Activated naive CD4-positive, alpha-beta T cell treated with anti-CD3 and anti-CD28 coated beads, Interleukin-2, amount 50 U/mL, for 72 hours (primary cell): ENCODE results near the gene MVB12B. TPM values are rescaled to one million over a fixed set of nuclear protein-coding genes. Genes with fewer than 3 reads are reported as not detected.

ENCODE experiments used
- ATAC-seq, 2 donors: fragments of 150-1000 bp; cut with Tn5 transposase; 2 replicates each; pipeline ENCODE4 v1.10.0; 2021; ENCODE audit warnings: mild to moderate bottlenecking in 2 of 2, moderate library complexity in 2 of 2
- DNase-seq, 2 donors: peaks; one replicate each; pipeline ENCODE4 v3.0.0; 2021 to 2022; ENCODE audit warnings: low spot score in 2 of 2
- H3K27ac Mint-ChIP-seq, 2 donors: one replicate each; pipeline ENCODE4 v1.8.0; 2022; ENCODE audit warnings: mild to moderate bottlenecking in 2 of 2, mixed read lengths in 2 of 2
- H3K36me3 Mint-ChIP-seq, 2 donors: one replicate each; pipeline ENCODE4 v1.8.0; 2022; ENCODE audit warnings: mixed read lengths in 2 of 2
- H3K9me3 Mint-ChIP-seq, 2 donors: one replicate each; pipeline ENCODE4 v1.8.0; 2022; ENCODE audit warnings: mixed read lengths in 2 of 2
- total RNA-seq, 2 donors: library from RNA; stranded (reverse); gene quantifications; one replicate each; pipeline ENCODE4 v1.2.3, GENCODE V29; 2022

MVB12B gene
- total RNA-seq, 2 donors from 2014 or later = 1.4 to 2.3 TPM

- Mint-ChIP-seq H3K9me3 (no peaks in the 10 kb centered on the region), H3K36me3 (no peaks in the 10 kb centered on the region), H3K27ac (no peak overlapping the region)
- ATAC-seq (no peak), DNase-seq (no peak)
Observed at GRCh38 chr9:126454795-126455194, 128.2 kb downstream of the MVB12B start.

DNA sequence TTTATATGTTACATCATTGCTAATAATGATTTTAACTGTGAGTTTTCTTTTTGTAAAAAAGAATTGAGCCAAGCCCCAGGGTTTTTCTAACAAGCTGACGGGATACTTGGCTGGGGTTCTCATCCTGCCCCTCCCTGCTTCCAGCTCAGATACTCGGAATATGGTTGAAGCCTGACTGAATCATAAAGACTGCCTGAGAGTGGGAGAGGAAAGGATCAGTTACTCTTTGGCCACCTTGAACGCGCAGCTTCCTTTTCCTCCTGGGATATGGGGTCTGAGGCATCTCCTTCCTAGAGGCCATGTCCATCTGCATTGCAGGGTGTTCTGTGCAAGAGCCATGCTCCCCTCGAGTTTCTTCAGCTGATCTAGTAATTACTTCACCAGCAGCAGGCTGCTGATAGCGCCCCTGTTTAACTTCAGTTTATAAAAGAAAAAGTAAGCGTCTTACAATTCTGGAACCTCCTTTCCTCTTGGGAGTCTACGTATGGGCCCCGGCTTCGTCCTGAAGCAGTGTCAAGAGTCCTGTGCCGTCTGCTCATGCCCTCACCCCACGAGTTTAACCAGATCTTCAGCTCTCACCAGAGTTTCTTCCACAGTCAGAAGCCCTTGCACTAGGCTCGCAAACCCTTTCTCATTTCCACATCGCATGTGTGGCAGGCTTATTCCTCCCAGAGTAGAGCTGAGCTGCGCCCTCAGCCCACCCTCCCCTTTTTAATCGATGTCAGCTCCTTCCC lies 130.0 kb downstream of the MVB12B start:
- Mint-ChIP-seq H3K27ac (no peak overlapping the region), H3K36me3 (no peaks in the 10 kb centered on the region), H3K9me3 (no peaks in the 10 kb centered on the region)
- ATAC-seq = no peak
- no peak for DNase-seq

GRCh38 chr9:126457175-126457547 lies 130.5 kb downstream of the MVB12B start:
- DNase-seq (no peak), ATAC-seq (no peak)
- no peak overlapping the region for H3K27ac Mint-ChIP-seq
- no peaks in the 10 kb centered on the region for H3K36me3 Mint-ChIP-seq
- H3K9me3 Mint-ChIP-seq = no peaks in the 10 kb centered on the region

- no peak for ATAC-seq
- no peak for DNase-seq
- H3K36me3 Mint-ChIP-seq = no peaks in the 10 kb centered on the region
- H3K9me3 Mint-ChIP-seq = no peaks in the 10 kb centered on the region
- no peak overlapping the region for H3K27ac Mint-ChIP-seq
Observed at GRCh38 chr9:126457890-126458289, 131.3 kb downstream of the MVB12B start.

DNA sequence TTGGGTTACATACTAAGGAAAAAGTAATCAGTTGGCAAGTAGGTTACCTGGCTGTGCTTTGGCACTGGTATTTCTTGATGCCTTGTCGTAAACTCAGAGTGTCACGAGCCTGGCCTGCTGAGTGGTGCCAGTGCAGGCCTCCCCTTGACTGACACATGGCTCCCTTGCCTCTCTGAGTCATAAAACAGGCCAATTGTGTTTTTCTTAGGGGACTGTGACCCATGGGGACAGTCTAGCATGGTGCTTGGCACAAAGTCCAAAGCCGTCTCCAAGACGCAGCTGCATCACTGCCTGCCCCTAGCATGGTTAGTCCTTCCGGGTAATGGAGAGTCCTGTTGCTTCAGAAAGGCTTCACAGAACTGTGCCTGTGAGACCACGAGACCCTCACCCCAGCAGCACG lies 132.5 kb downstream of the MVB12B start:
- ATAC-seq = no peak
- DNase-seq = no peak
- H3K9me3 Mint-ChIP-seq = no peaks in the 10 kb centered on the region
- no peaks in the 10 kb centered on the region for H3K36me3 Mint-ChIP-seq
- H3K27ac Mint-ChIP-seq = no peak overlapping the region

GRCh38 chr9:126459546-126459945 lies 132.9 kb downstream of the MVB12B start:
- no peaks in the 10 kb centered on the region for H3K36me3 Mint-ChIP-seq
- DNase-seq (no peak), ATAC-seq (no peak)
- no peak overlapping the region for H3K27ac Mint-ChIP-seq
- H3K9me3 Mint-ChIP-seq = no peaks in the 10 kb centered on the region

DNA sequence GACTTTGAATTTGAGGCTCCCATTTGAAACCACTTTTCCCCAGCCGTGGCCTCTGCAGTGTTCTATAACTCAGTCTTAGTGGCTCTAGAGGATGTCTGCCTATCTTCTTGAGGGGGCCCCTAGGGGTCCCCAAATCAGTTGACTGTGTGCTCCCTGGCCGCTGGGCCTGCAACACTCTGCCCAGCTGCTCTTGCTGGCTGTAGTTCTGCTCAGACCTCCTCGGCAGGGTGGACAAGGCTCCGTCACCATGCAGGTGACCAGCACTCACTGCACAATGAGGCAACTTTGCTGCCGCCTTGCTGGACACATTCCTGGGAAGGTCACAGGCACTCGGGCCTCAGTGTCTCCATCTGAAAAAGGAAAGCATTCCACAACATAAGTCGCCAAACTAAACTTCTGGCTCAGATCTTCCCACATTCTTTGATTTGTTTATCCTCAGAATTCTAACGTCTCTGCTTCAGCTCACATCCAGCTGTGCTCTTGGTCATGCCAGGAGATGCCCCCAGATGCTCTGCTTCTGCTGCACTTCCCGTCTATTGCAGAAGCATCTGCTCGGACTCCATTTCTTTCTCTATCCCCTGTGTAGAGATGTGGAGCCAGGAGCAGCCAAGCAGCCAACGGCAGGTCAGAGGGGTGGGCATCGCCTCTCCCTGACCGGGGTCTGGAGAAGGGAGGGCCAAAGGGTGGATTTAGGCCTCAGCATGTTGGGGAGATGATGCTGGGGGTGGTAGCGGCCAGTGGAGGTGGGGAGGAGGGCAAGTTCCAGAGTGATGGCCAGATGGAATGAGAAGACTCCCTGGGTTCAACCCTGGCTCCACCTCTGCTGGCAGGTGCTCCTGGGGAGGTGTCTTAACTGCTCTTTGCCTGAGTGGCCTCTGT lies 133.6 kb downstream of the MVB12B start:
- Mint-ChIP-seq H3K27ac (no peak overlapping the region), H3K9me3 (no peaks in the 10 kb centered on the region), H3K36me3 (no peaks in the 10 kb centered on the region)
- DNase-seq = no peak
- no peak for ATAC-seq

DNA sequence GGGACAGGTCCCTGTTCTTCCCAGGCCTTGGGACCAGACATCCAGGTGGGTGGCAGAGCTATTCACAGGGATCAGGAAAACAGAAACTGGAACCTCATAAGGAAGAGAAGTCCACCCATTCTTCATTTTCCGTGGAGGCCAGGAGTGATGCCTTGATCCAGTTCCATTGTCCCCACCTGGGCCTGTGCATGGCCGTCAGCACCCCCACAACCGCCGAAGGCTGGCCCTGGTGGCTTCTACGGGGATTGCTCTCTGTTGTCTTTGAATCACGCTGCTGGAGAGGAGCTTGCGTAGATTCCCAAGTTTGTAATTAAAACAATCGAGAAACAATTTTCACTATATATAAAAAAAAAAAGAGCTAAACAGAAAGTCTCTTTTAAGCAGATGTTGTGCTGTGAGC lies 134.4 kb downstream of the MVB12B start:
- no peak for DNase-seq
- no peak for ATAC-seq
- Mint-ChIP-seq H3K27ac (no peak overlapping the region), H3K36me3 (no peaks in the 10 kb centered on the region), H3K9me3 (no peaks in the 10 kb centered on the region)

DNA sequence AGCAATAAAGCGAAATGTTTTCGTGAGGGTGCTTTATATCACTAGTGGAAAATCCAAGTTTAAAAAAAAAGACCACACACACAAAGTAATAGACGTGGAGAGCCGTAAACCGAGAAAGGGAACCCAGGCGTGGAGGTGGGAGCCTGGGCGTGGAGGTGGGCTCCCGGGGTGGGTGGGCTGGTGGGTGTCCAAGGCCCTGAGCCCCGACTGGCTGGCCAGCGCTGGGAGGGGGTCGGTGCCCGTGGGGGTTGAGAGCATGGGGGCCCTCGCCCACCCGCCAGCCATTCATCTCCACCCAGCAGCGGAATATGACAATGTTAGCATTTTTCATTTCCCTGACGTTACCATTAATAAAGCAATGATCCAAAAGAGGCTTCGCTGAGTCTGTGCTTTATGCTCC lies 135.0 kb downstream of the MVB12B start:
- ATAC-seq (no peak), DNase-seq (no peak)
- Mint-ChIP-seq H3K36me3 (no peaks in the 10 kb centered on the region), H3K27ac (no peak overlapping the region), H3K9me3 (no peaks in the 10 kb centered on the region)

DNA sequence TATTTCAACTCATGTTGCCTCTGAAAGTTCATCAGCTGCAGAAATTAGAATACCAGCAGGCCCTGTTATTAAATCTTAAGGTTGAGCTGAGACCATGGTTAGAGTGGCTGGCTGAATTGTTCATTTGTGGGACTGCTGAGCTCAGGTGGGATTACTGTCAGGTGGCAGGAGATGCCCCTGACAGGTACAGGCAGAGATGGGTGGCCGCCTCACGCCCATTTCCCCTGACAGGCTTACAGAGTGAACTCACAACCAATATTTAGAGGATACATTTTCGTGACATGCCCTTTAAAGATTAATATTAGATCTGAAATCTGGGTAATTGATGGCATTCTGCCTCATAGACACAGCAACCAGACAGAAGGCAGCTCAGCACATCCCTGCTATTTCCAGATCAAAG lies 136.0 kb downstream of the MVB12B start:
- ATAC-seq = no peak
- Mint-ChIP-seq H3K27ac (no peak overlapping the region), H3K36me3 (no peaks in the 10 kb centered on the region), H3K9me3 (no peaks in the 10 kb centered on the region)
- no peak for DNase-seq

DNA sequence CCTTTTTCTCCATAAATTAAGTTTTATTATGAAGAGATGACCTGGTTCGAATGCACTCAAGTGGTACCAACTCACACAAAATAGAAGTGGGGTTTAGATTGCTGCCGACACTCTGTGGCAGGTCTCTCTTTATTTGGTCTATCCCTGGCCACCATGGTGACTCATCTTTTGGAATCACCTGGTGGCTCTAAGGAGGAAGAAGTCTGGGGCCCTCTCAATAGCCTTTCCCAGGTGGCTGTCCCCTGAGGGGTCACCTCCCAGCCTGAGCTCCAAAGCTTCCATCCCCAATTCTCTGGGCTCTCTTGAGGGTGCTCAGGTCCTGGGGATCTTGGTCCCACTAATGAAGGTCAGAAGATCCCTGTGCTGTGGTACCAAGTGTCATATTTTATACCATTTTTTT lies 136.8 kb downstream of the MVB12B start:
- no peaks in the 10 kb centered on the region for H3K9me3 Mint-ChIP-seq
- H3K27ac Mint-ChIP-seq = no peak overlapping the region
- ATAC-seq = no peak
- DNase-seq = no peak
- peaks cover 0 to 3% of the 10 kb centered on the region in 2 donors for H3K36me3 Mint-ChIP-seq

GRCh38 chr9:126464694-126465441 lies 138.2 kb downstream of the MVB12B start:
- DNase-seq = no peak
- Mint-ChIP-seq H3K27ac (no peak overlapping the region), H3K9me3 (no peaks in the 10 kb centered on the region), H3K36me3 (peaks cover 0 to 7% of the 10 kb centered on the region in 2 donors)
- ATAC-seq = no peak

DNA sequence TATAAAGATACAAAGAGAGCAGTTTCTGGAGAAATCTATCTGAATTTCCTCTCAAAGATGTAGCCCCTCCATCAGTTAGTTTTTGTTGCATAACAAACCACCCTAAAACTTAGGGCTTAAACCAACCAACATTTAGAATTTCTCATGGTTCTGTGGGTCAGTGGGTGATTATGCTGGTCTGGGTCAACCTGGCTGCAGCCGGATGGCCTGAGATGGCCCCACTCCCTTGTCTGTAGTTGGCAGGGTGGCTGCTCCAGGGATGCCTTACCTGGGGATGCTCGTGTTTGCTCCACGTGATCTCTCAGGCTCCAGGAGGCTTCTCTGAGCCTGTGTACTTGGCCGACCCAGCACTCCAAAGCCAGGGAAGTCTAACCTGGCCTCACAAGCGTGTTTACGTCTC lies 139.3 kb downstream of the MVB12B start:
- no peak overlapping the region for H3K27ac Mint-ChIP-seq
- H3K36me3 Mint-ChIP-seq = peaks cover 0 to 7% of the 10 kb centered on the region in 2 donors
- DNase-seq = no peak
- no peak for ATAC-seq
- H3K9me3 Mint-ChIP-seq = no peaks in the 10 kb centered on the region

DNA sequence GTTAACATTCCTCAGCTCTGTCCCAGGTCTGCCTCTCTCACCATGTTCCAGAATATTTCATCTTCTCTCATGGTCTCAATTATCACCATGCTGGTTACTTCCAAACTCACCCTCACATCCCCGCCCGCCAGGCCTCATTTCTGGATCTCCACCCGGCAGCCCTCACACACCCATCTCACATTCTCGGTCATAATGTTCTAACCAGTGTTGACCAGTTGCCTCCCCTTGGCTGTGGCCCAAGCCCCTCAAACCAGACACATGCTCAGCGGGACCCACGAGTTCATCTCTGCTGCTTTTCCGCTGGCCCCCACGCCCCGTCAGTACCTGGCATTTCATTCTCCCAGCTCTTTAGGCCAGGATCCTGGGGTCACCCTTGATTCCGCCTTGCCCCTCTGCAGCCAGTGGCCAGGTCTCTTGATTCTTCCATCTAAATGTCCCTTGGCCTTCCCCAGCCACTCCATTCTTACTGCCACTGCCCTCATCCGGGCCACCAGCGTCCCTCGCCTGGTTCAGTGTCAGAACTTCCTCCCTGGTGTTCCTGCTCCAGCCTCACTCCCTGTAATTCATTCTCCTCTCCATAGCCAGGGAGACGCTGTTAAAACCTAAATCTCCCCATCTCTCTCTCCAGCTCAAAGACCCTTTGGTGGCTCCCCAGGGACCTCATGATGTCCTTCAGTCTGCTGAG lies 141.7 kb downstream of the MVB12B start:
- no peak for DNase-seq
- H3K36me3 Mint-ChIP-seq = peaks cover 0 to 7% of the 10 kb centered on the region in 2 donors
- no peak for ATAC-seq
- no peaks in the 10 kb centered on the region for H3K9me3 Mint-ChIP-seq
- H3K27ac Mint-ChIP-seq = no peak overlapping the region

- Mint-ChIP-seq H3K27ac (peak overlapping the region in 1 of 2 donors; percentile 73), H3K36me3 (peaks cover 0 to 7% of the 10 kb centered on the region in 2 donors), H3K9me3 (no peaks in the 10 kb centered on the region)
- DNase-seq = no peak
- peak; percentile 57 to 64 for ATAC-seq
Observed at GRCh38 chr9:126470241-126470993, 143.8 kb downstream of the MVB12B start.

- H3K9me3 Mint-ChIP-seq = no peaks in the 10 kb centered on the region
- peak overlapping the region; percentile 50 to 73 for H3K27ac Mint-ChIP-seq
- peak; percentile 95 to 96 for ATAC-seq
- peak; percentile 70 to 91 for DNase-seq
- H3K36me3 Mint-ChIP-seq = peaks cover 0 to 7% of the 10 kb centered on the region in 2 donors
Observed at GRCh38 chr9:126471084-126471624, 144.5 kb downstream of the MVB12B start.
